ENCODE measurements around the gene ROPN1L. TPM values are rescaled to one million over a fixed set of nuclear protein-coding genes. Genes with fewer than 3 reads are reported as not detected.
A peak's percentile ranks its signal among the peaks of the same experiment; 100 is the strongest.
"Not testable (repeated sequence)": the region's sequence is repeated elsewhere in the genome, so short reads cannot be mapped to it uniquely, and the experiment has no call there.

The ROPN1L gene
- total RNA-seq (2021): 7.1 and 10.3 TPM in 2 replicates
- percentile 50 among the genes with signal in this experiment for Bru-seq, nascent RNA
- BruChase-seq, experiment 1, labeled RNA remaining after a 2-hour chase: percentile 42 among the genes with signal in this experiment
- percentile 43 among the genes with signal in this experiment for BruChase-seq, experiment 2, labeled RNA remaining after a 6-hour chase
- long read RNA-seq, transcript ROPN1L-201 (5 exons, 1,066 nt): major isoform, 6 of 15 reads
- long read RNA-seq, partial matches to known transcripts: 3 of 15 reads
- long read RNA-seq, other reads (novel, unspliced or antisense): 4 of 15 reads

DNA sequence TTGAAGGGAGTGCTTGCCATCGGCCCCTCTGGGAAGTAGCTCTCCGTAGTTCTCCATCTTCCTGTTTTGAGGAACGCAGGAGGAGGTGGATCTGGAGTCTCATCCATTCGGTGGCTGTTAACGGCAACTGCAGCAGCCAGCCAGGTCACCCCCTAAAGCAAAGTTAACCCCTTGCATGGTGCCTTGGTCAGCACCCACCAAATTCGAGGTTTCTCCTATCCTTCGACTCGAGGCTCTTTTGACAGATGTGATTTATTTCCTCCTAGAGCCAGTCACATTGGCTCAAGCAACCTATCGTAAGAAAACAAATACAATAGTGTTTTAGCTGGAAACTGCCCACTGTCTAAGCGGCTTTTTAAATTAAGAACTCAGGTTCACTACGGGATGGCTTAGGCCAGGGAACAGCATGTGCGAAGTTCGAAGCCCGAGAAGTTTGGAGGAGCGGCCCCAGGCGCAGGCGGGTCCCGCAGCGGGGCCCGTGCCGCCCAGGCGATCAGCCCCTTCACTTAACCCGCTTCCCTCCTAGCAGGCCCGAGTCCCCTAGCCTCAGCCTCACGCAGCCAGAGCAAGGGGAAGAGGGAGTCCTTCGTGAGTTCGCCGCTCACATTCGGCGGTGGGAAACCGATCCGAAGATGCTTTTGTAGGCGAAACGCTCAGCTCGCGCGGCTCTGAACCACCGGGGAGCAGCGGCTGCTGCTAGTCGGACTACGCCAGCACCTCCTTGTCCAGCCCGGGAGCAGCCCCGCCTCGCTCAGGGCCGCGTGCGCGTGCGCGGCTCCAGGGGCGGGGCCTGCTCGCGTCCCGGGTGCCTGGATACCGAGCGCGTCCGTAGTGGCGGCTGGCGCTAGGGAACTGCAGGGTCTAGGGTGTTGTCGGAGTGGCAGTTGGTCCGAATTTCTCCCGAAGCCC is at the start of gene ROPN1L:
Gene ROPN1L (plus strand): TSS at position 797 of the 909 bp plus-strand sequence. CDS start 289 bp downstream, outside the sequence.
- Histone ChIP-seq H4K20me1 (ENCODE audit: insufficient read depth) (no peaks in the 10 kb centered on the region), H3K79me2 (ENCODE audit: low read depth) (no peaks in the 10 kb centered on the region), H3K9me3 (ENCODE audit: insufficient read depth, low read depth) (no peaks in the 10 kb centered on the region), H3K9me2 (ENCODE audit: insufficient read depth) (no peaks in the 10 kb centered on the region), H3F3A (ENCODE audit: insufficient read depth, low read depth) (peaks cover 30% of the 10 kb centered on the region; the same call in 1 of the 2 replicates), H3K4me2 (peak within 1 kb of the TSS; percentile 99), H3K36me3 (ENCODE audit: low read depth) (peaks cover 5% of the 10 kb centered on the region; the same call in 1 of the 2 replicates), H3K27ac (no peak within 1 kb of the TSS), H3K4me3 (peak within 1 kb of the TSS; percentile 72), H3K4me1 (replicated peaks; ENCODE audit: insufficient read depth) (peaks cover 17% of the 10 kb centered on the region), H2AFZ (peak within 1 kb of the TSS; percentile 88), H3K27me3 (ENCODE audit: insufficient read depth, low read depth) (no peaks in the 10 kb centered on the region)
- no peak for TF ChIP-seq EZH2 (IDR thresholded peaks at IDR 0.05; ENCODE audit: low read depth)
- TF ChIP-seq, protein P1, sequence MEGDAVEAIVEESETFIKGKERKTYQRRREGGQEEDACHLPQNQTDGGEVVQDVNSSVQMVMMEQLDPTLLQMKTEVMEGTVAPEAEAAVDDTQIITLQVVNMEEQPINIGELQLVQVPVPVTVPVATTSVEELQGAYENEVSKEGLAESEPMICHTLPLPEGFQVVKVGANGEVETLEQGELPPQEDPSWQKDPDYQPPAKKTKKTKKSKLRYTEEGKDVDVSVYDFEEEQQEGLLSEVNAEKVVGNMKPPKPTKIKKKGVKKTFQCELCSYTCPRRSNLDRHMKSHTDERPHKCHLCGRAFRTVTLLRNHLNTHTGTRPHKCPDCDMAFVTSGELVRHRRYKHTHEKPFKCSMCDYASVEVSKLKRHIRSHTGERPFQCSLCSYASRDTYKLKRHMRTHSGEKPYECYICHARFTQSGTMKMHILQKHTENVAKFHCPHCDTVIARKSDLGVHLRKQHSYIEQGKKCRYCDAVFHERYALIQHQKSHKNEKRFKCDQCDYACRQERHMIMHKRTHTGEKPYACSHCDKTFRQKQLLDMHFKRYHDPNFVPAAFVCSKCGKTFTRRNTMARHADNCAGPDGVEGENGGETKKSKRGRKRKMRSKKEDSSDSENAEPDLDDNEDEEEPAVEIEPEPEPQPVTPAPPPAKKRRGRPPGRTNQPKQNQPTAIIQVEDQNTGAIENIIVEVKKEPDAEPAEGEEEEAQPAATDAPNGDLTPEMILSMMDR (conservative IDR thresholded peaks at IDR 0.05): no peak
- intact Hi-C loops (cut with micrococcal nuclease; ENCODE audit: unreplicated experiment): loop anchor here (1.0 to 10.0 kb wide), 2 partner anchors 157 to 287 kb away; no protein-coding TSS in a partner anchor
- BruUV-seq (replicated peaks): TSS peak; percentile 78
- ChIA-PET POLR2A (ENCODE audit: unreplicated experiment) (interaction anchor here (0.7 to 1.0 kb wide), 2 partner anchors 20 to 131 kb away, joined by 4 to 8 read pairs; no protein-coding TSS in a partner anchor), CTCF (interaction anchor here (0.6 kb wide), 1 partner anchor 14 kb away, joined by 3 read pairs; no protein-coding TSS in a partner anchor)
- peak; percentile 70 to 97 for DNase-seq

DNA sequence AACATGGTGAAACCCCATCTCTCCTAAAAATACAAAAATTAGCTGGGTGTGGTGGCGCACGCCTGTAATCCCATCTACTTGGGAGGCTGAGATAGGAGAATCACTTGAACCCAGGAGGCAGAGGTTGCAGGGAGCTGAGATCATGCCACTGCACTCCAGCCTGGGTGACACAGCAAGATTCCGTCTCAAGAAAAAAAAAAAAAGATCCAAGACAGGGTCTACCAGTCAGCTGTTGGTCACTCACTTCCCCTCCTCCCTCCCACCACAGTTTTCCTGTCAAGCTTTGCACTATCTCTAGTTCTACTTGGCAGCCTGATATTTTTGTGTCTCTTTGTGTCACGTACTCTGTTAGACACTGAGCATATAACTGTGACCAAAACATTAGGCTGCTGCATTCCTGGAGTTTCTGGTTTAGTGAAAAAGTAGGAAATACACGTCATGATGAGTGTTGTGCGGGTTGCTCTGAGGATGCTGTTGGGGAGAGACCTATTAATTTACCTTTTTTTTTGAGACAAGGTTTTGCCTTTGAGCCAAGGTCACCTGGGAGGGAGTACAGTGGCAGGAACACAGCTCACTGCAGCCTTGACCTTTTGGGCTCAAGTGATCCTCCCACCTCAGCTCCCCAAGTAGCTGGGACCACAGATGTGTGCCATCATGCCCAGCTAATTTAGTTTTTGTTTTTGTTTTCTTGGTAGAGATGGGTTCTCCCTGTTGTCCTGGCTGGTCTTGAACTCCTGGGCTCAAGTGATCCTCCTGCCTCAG is 48.9 kb upstream of the ROPN1L start:
- H3K79me2 ChIP-seq (ENCODE audit: low read depth); intact Hi-C loops (cut with micrococcal nuclease; ENCODE audit: unreplicated experiment); H3K9me3 ChIP-seq (ENCODE audit: insufficient read depth, low read depth); H3F3A ChIP-seq (ENCODE audit: insufficient read depth, low read depth); H3K9me2 ChIP-seq (ENCODE audit: insufficient read depth); H3K27me3 ChIP-seq (ENCODE audit: insufficient read depth, low read depth); BruUV-seq (replicated peaks); DNase-seq; H2AFZ ChIP-seq; H3K4me1 ChIP-seq (replicated peaks; ENCODE audit: insufficient read depth); CTCF ChIA-PET; H4K20me1 ChIP-seq (ENCODE audit: insufficient read depth); H3K27ac ChIP-seq; H3K4me2 ChIP-seq; H3K4me3 ChIP-seq: not testable (repeated sequence)
- peaks cover 57% of the 10 kb centered on the region for H3K36me3 ChIP-seq (ENCODE audit: low read depth)
- POLR2A ChIA-PET (ENCODE audit: unreplicated experiment): interaction anchor here (0.6 to 0.7 kb wide), 2 partner anchors 9 to 174 kb away, joined by 9 to 11 read pairs; no protein-coding TSS in a partner anchor

DNA sequence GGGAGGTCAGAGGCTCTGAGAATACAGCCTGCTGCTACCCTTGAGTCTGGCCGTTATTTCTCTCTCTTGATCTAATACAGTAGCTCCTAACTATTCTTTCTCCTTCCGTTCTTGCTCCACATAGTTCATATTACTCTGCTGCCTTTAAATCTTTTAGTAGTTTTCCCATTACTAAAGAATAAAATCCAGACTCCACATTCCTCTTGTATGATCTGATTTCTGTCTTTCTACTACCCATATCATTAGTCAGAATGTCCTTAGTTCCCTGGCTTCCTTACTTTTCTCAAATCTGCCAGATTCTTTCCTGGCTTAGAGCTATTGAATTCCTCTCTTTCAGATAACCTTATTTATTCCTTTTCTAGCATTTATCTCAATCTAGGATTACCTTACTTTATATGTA is 48.2 kb upstream of the ROPN1L start:
- no peak for TF ChIP-seq EZH2 (IDR thresholded peaks at IDR 0.05; ENCODE audit: low read depth)
- TF ChIP-seq, protein P1 (conservative IDR thresholded peaks at IDR 0.05): no peak
- intact Hi-C loops (cut with micrococcal nuclease; ENCODE audit: unreplicated experiment): no loop called here
- ChIA-PET POLR2A (ENCODE audit: unreplicated experiment) (interaction anchor here (0.7 kb wide), 1 partner anchor 9 kb away, joined by 9 read pairs; no protein-coding TSS in a partner anchor), CTCF (interaction anchor here (0.7 kb wide), 1 partner anchor 32 kb away, joined by 3 read pairs; no protein-coding TSS in a partner anchor)
- no peaks in the 10 kb centered on the region for H3K9me3 ChIP-seq (ENCODE audit: insufficient read depth, low read depth)
- no peak for DNase-seq
- H3K36me3 ChIP-seq (ENCODE audit: low read depth): peaks cover 58% of the 10 kb centered on the region
- no peak overlapping the region for H3K27ac ChIP-seq
- H4K20me1 ChIP-seq (ENCODE audit: insufficient read depth): peaks cover 5% of the 10 kb centered on the region; the same call in 1 of the 2 replicates
- no peaks in the 10 kb centered on the region for H3K79me2 ChIP-seq (ENCODE audit: low read depth)
- H3K4me1 ChIP-seq (replicated peaks; ENCODE audit: insufficient read depth): no peaks in the 10 kb centered on the region
- no TSS peak for BruUV-seq (replicated peaks)
- H3K4me2 ChIP-seq: no peak overlapping the region
- H3K4me3 ChIP-seq: no peak overlapping the region
- no peaks in the 10 kb centered on the region for H3K27me3 ChIP-seq (ENCODE audit: insufficient read depth, low read depth)
- no peaks in the 10 kb centered on the region for H3K9me2 ChIP-seq (ENCODE audit: insufficient read depth)
- H3F3A ChIP-seq (ENCODE audit: insufficient read depth, low read depth): peaks cover 11% of the 10 kb centered on the region; the same call in 1 of the 2 replicates
- no peak overlapping the region for H2AFZ ChIP-seq

Measured in PC-9 (cell line).